Sciatic nerve (tissue), 2 donors: Measurements from ENCODE around the gene HHATL. TPM values are rescaled to one million over a fixed set of nuclear protein-coding genes. Genes with fewer than 3 reads are reported as not detected.
A peak's percentile ranks its signal among the peaks of the same experiment; 100 is the strongest.

Experiments
- ATAC-seq: fragments of 200-7000 bp; cut with Tn5 transposase; one replicate; pipeline ENCODE4 v1.9.1; 2020; ENCODE audit warnings: mild to moderate bottlenecking, moderate library complexity
- DNase-seq: peaks from one replicate; pipeline ENCODE4 v3.0.0-alpha.2; 2020; ENCODE audit warnings: low spot score
- intact Hi-C: fragments of 100-400 bp; cut with DNase I; formaldehyde crosslinking; loops from one replicate; pipeline ENCODE4 v1.14.2; 2022
- total RNA-seq: library from RNA; stranded (reverse); fragmentation: NEBNext Ultra II Directional; extraction: Animal tissue kit (Norgen Biotek cat#: 25700); gene quantifications from one replicate; pipeline ENCODE4 v1.2.1, GENCODE V29; 2021
- donor health status: DM: no; HTN: no; CAD: no.
- donor health status: DM: no; HTN: no; CAD: no.

HHATL gene
- total RNA-seq, 1 donor from 2014 or later = not detected

GRCh38 chr3:42659451-42660130, 43.0 kb downstream of the HHATL start:
- intact Hi-C loops = loop anchor here (10.0 kb wide), 1 partner anchor 65 kb away; the partner anchor contains the start of gene SS18L2

GRCh38 chr3:42658771-42659390, 43.7 kb downstream of the HHATL start:
- DNase-seq (no peak), ATAC-seq (no peak)
- intact Hi-C loops = loop anchor here (10.0 kb wide), 1 partner anchor 64 kb away; the partner anchor contains the start of gene SS18L2

More at GRCh38 chr3:42659451-42660130, 43.0 kb downstream of the HHATL start:
- DNase-seq (no peak), ATAC-seq (no peak)

- intact Hi-C loops = loop anchor here (10.0 kb wide), 1 partner anchor 63 kb away; the partner anchor contains the start of gene SS18L2
- no peak for ATAC-seq
- DNase-seq = no peak
Observed at GRCh38 chr3:42658091-42658770, 44.4 kb downstream of the HHATL start.

GRCh38 chr3:42657675-42658074, 44.9 kb downstream of the HHATL start:
- ATAC-seq = no peak
- intact Hi-C loops = loop anchor here (10.0 kb wide), 1 partner anchor 63 kb away; the partner anchor contains the start of gene SS18L2
- no peak for DNase-seq

GRCh38 chr3:42656680-42657610, 45.7 kb downstream of the HHATL start:
- DNase-seq = no peak
- no peak for ATAC-seq
- intact Hi-C loops = loop anchor here (10.0 kb wide), 1 partner anchor 62 kb away; the partner anchor contains the start of gene SS18L2

GRCh38 chr3:42655980-42656679, 46.5 kb downstream of the HHATL start:
- ATAC-seq (no peak), DNase-seq (no peak)
- intact Hi-C loops = loop anchor here (10.0 kb wide), 1 partner anchor 61 kb away; the partner anchor contains the start of gene SS18L2

GRCh38 chr3:42655331-42655888, 47.2 kb downstream of the HHATL start:
- ATAC-seq = peak; percentile 9
- DNase-seq = peak; percentile 81
- intact Hi-C loops = loop anchor here (10.0 kb wide), 1 partner anchor 61 kb away; the partner anchor contains the start of gene SS18L2

- peak; percentile 80 for DNase-seq
- intact Hi-C loops = loop anchor here (5.0 to 10.0 kb wide), 2 partner anchors 60 to 93 kb away; partner anchors contain the start of gene SS18L2
- peak; percentile 54 for ATAC-seq
Observed at GRCh38 chr3:42654331-42655201, 48.0 kb downstream of the HHATL start.

GRCh38 chr3:42653560-42654330, 48.9 kb downstream of the HHATL start, which contains the start of gene ZBTB47:
Gene ZBTB47, plus strand, starts transcription at chr3:42653697. Its CDS starts 4,659 bp downstream, at chr3:42658356.
- ATAC-seq (peak; percentile 9), DNase-seq (peak; percentile 82)
- intact Hi-C loops = loop anchor here (5.0 to 10.0 kb wide), 2 partner anchors 59 to 94 kb away; partner anchors contain the start of gene SS18L2

- DNase-seq (no peak), ATAC-seq (peak; percentile 5)
- intact Hi-C loops = loop anchor here (5.0 to 10.0 kb wide), 2 partner anchors 58 to 94 kb away; partner anchors contain the start of gene SS18L2
Observed at GRCh38 chr3:42653303-42653559, 49.4 kb downstream of the HHATL start.

- intact Hi-C loops = loop anchor here (5.0 to 10.0 kb wide), 2 partner anchors 58 to 95 kb away; partner anchors contain the start of gene SS18L2
- DNase-seq (peak; percentile 77), ATAC-seq (peak; percentile 57)
Observed at GRCh38 chr3:42652611-42653302, 49.8 kb downstream of the HHATL start.

- no peak for ATAC-seq
- DNase-seq = no peak
- intact Hi-C loops = loop anchor here (5.0 to 10.0 kb wide), 2 partner anchors 57 to 95 kb away; partner anchors contain the start of gene SS18L2
Observed at GRCh38 chr3:42652251-42652610, 50.4 kb downstream of the HHATL start.

GRCh38 chr3:42651248-42652091, 51.1 kb downstream of the HHATL start:
- no peak for ATAC-seq
- peak; percentile 51 for DNase-seq
- intact Hi-C loops = loop anchor here (5.0 to 10.0 kb wide), 2 partner anchors 57 to 96 kb away; partner anchors contain the start of gene SS18L2

- ATAC-seq = no peak
- intact Hi-C loops = loop anchor here (5.0 to 10.0 kb wide), 2 partner anchors 55 to 98 kb away; partner anchors contain the start of gene SS18L2
- DNase-seq = no peak
Observed at GRCh38 chr3:42649783-42650182, 52.8 kb downstream of the HHATL start.
